HEK293 (cell line): Measurements from ENCODE around the gene PTGFRN.

Source experiments
- CTCF ChIP-seq: fragments of 450-650 bp; formaldehyde crosslinking; IDR thresholded peaks from 2 replicates; pipeline ENCODE4 v1.5.1; 2016; ENCODE audit warnings: missing biosample characterization, missing genetic modification characterization
- YY1 ChIP-seq: fragments of 450-650 bp; formaldehyde crosslinking; IDR thresholded peaks from 2 replicates; pipeline ENCODE4 v1.5.1; 2018; ENCODE audit warnings: missing biosample characterization, missing genetic modification characterization
- ZFP37 ChIP-seq: fragments of 450-650 bp; formaldehyde crosslinking; IDR thresholded peaks from 2 replicates; pipeline ENCODE4 v1.5.1; 2016; ENCODE audit warnings: missing biosample characterization, missing genetic modification characterization
- ZNF10 ChIP-seq: fragments of 450-650 bp; formaldehyde crosslinking; IDR thresholded peaks from 2 replicates; pipeline ENCODE4 v1.5.1; 2017; ENCODE audit warnings: missing biosample characterization, missing genetic modification characterization
- ZNF121 ChIP-seq: fragments of 450-650 bp; formaldehyde crosslinking; IDR thresholded peaks from 2 replicates; pipeline ENCODE4 v1.5.1; 2016; ENCODE audit warnings: missing biosample characterization, missing genetic modification characterization
- ZNF146 ChIP-seq: fragments of 450-650 bp; formaldehyde crosslinking; IDR thresholded peaks from 2 replicates; pipeline ENCODE4 v1.5.1; 2016; ENCODE audit warnings: missing biosample characterization, missing genetic modification characterization
- ZNF175 ChIP-seq: fragments of 450-650 bp; formaldehyde crosslinking; IDR thresholded peaks from 2 replicates; pipeline ENCODE4 v1.5.1; 2016; ENCODE audit warnings: missing biosample characterization, missing genetic modification characterization
- ZNF24 ChIP-seq: fragments of 450-650 bp; formaldehyde crosslinking; IDR thresholded peaks from 2 replicates; pipeline ENCODE4 v1.5.1; 2016; ENCODE audit warnings: missing biosample characterization, missing genetic modification characterization
- ZNF280D ChIP-seq: fragments of 450-650 bp; formaldehyde crosslinking; IDR thresholded peaks from 2 replicates; pipeline ENCODE4 v1.5.1; 2016; ENCODE audit warnings: missing biosample characterization, missing genetic modification characterization
- ZNF311 ChIP-seq: fragments of 450-650 bp; formaldehyde crosslinking; IDR thresholded peaks from 2 replicates; pipeline ENCODE4 v1.5.1; 2017; ENCODE audit warnings: missing biosample characterization, missing genetic modification characterization, borderline replicate concordance
- ZNF324 ChIP-seq: fragments of 450-650 bp; formaldehyde crosslinking; IDR thresholded peaks from 2 replicates; pipeline ENCODE4 v1.5.1; 2016; ENCODE audit warnings: missing biosample characterization, missing genetic modification characterization
- ZNF677 ChIP-seq: fragments of 450-650 bp; IDR thresholded peaks from 2 replicates; pipeline ENCODE4 v1.5.0; 2018; ENCODE audit warnings: missing biosample characterization, mild to moderate bottlenecking, missing genetic modification characterization, moderate library complexity
- ZNF76 ChIP-seq: fragments of 450-650 bp; formaldehyde crosslinking; IDR thresholded peaks from 2 replicates; pipeline ENCODE4; 2016; ENCODE audit warnings: low read depth, missing biosample characterization, missing genetic modification characterization, borderline replicate concordance
- ZSCAN30 ChIP-seq: fragments of 450-650 bp; IDR thresholded peaks from 2 replicates; pipeline ENCODE4 v1.5.1; 2018; ENCODE audit warnings: missing biosample characterization, mild to moderate bottlenecking, missing genetic modification characterization, moderate library complexity

GRCh38 chr1:116877141-116877818, 32.4 kb upstream of the PTGFRN start:
- TF ChIP-seq CTCF (tag by site-specific recombination): no peak
- no peak for TF ChIP-seq ZFP37 (tag by site-specific recombination)
- no peak for TF ChIP-seq ZNF121 (tag by site-specific recombination)
- TF ChIP-seq ZNF10 (tag by site-specific recombination): no peak
- TF ChIP-seq ZNF677: no peak
- TF ChIP-seq ZNF146 (tag by site-specific recombination): no peak
- TF ChIP-seq ZNF311 (tag by site-specific recombination): no peak
- TF ChIP-seq ZNF324 (tag by site-specific recombination): no peak
- no peak for TF ChIP-seq ZSCAN30 (tag by site-specific recombination)
- no peak for TF ChIP-seq ZNF24
- TF ChIP-seq YY1: no peak
- TF ChIP-seq ZNF175: no peak
- TF ChIP-seq ZNF76 (tag by site-specific recombination): no peak
- no peak for TF ChIP-seq ZNF280D (tag by site-specific recombination)
